Measurements from ENCODE around the gene EGLN3.

The EGLN3 gene

DNA sequence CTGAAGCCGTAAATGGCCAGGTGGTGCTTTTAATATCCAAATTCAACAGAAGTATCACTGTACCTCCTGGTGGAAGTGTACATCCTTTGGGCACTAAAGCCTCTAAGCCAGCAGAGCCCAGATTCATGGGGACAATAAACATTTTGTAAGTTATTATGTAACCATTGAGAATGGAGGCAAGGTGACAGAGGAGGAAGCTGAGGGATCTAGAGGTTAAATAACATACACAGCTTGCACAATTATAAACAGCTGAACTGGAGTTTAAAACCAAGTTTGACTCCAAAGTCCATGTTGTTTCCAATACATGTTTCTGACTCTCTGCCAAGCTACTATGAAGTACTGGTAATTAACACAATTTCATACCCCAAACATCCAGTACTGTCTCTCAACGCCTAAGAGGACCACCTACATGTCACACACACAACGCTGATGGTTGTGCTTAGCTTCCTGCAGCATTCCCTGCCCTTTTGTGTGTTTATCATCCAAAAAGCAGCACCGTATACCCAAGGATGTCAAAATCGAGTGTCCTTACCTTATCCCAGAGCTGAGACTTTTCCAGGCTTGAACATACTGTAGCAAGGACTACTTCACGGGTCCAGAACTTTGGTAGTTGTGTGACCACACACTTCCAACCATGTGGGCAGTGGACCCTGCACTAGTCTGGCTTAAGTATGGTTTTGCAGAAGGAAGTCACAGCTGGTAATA is 41.3 kb downstream of the EGLN3 start:
- DNase-seq = no peak

DNA sequence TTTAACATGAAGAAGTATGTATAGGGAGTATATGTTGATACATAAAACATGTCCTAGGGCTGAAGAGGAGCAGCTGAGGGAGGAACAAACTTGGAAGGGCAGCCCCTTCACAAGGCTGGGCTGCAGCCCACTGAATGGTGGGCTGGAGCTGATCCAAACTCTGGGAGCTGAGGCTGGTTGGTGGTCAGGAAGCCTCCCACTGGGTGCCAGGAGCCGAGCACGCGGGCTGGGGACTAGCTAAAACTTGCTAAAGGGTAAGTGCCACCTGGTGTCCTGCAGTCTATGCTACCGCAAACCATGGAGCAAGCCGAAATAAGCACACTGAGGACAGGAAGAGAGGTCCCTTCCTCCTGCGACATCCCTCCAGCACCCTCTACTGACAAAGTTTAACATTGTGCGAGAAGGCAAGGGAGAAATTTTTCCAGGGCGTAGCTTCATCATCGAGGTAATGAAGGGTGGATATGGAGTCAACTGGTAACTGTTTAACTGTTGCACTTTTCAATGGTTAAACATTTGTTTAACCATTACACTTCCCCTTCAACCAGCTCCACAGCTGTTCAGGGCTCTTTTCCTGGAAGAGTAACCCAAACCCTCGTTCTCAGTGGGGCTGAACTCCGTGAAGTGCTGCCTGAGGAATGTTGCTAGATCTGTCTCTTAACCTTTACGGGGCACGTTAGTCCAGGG is 42.2 kb downstream of the EGLN3 start:
- DNase-seq = no peak

DNA sequence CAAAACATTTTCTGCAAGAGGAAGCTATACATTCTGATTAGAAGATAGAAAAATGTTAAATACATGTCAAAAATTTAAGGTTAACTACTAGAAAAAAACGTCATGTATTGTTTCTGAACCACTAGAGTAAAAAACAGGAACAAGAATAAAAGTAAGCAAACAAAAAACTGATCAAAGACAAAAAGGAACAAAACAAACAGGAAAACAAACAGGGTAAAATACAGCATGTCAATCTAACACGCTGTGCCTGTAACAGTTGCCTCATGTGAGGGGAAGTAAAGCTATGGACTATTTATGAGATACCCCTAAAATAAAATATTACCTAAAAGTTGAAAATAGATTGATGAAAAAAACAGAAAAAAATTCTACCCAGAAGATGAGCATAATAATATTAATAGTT is 43.9 kb downstream of the EGLN3 start:
- DNase-seq = no peak

DNA sequence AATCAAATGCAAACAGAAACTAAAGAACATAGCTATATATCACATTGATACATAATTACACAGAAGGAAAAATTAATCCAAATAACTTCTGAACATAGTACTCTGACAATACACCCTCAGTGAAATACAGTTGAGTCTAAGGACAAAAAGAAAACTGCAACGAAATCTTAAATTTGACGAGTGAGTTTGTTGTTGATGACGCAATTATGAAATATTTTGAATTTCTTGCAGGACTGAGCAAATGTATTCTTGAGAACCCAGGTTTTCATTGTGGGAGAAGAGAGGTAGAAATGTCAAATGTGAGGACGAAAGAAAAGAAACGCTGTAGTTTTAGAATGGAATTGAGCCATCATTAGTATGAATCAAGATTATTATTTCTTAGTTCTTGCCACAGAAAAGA is 46.3 kb downstream of the EGLN3 start:
- no peak for DNase-seq

DNA sequence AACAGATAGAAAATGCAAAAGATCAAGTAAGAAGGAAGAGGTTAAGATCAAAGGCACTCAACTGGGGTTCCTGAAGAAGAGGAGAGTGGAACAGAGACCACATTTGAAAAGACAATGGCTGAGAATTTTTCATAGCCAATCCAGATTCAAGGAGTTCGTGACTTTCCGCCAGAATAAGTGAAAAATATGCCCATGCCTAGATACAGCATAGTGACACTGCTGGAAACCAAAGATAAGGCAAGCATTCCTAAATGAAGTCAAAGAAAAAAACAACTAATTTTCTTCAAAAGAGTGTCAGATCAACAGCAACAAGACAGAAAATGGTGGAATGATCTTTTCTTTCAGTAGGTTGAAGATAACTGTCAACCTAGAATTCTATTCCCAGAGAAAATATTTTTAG is 47.5 kb downstream of the EGLN3 start:
- DNase-seq = no peak

DNA sequence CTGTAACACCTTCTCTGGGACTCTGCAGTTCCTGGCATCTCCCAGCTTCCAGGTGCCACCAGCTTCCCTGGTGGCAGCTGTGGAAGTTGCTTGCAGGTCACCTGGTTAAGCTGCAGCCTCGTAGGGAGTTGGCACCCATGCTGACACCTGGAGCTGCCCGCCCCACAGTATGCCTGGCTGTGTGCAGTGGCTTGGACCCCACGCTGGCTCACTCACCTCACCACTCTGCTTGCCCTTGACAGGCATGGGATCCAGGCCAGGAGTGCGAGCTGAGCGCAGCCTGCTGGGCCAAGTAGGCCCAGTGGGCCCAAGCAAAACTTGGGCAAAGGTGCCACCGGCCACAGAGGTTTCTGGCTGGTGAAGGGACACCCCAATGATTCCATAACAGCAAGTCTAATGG is 48.5 kb downstream of the EGLN3 start:
- DNase-seq = no peak

DNA sequence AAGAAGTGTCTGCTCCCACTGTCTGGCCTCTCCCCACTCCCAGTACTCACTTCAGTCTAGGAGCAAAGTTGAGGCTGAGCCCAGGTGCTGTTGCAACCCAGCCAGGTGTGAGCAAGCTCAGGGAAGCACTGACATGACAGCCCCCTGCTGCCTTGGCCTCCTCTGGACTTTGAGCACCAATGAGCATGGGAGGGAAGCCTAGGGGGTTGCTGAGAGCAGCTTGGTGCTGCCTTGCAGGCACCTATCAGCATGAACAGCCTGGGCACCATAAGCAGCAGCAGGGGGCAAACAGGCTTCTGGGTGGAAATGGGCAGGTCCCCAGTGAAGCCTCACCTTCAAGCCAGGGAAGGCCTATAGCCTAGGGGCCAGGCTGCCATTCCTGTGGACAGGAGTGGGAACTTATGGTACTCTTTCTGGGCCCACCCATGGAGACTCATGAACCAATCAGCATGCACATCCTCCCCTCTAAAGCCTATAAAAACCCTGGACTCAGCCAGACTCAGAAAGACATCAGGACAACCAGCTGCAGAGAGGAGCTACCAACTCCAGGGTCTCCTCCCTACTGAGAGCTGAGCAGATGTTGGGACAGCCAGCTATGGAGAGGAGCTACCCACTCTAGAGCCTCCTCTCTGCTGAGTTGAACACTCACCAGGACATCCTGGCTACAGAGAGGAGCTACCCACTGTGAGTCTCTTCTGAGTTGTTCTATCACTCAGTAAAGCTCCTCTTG is 49.3 kb downstream of the EGLN3 start:
- DNase-seq = no peak

DNA sequence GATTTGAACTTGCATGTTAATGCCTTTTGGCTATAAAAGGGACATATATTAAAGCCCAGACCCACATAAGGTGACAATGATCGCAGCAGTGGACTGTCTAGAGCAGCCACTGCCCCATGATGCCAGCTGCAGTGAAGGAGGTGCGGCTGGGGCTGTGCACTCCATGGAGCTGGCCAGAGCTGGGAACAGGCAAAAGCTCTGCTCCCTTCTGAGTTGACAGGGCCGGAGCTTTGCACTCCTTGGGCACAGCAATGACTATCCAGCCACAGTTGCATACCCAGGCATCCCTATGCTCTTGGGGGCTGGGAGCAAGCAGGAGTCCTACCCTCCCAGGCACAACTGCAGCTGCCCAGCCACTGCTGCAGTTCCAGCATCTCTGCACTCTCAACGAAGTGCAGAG is 50.2 kb downstream of the EGLN3 start:
- no peak for DNase-seq

DNA sequence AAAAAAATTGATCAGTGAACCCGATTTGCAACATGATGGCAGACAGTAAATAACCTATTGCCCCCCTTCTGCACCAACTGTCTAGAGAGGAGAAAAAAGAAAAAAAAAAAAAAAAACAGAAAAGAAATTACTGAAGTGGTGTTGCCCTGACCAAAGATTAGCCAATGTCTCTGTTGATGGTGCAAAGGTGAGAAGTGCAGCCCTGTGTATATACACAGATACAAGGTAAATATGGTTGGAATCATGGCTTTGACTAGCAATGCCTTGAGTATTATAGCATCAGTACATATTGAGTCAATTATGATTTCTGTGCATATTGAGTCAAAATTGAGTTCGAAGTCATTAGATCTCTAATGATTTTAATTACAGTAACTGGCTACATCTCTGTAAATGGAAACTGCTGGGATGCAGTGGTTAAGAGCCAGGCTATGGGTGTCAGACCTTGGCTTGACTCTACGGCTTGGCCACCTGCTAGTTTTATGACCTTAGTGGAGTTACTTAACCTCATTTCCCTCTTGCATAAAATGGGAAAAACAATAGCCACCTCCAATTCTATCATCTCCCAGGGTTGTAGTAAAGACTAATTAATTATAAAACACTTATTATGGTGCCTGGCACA is 51.0 kb downstream of the EGLN3 start:
- DNase-seq = no peak

DNA sequence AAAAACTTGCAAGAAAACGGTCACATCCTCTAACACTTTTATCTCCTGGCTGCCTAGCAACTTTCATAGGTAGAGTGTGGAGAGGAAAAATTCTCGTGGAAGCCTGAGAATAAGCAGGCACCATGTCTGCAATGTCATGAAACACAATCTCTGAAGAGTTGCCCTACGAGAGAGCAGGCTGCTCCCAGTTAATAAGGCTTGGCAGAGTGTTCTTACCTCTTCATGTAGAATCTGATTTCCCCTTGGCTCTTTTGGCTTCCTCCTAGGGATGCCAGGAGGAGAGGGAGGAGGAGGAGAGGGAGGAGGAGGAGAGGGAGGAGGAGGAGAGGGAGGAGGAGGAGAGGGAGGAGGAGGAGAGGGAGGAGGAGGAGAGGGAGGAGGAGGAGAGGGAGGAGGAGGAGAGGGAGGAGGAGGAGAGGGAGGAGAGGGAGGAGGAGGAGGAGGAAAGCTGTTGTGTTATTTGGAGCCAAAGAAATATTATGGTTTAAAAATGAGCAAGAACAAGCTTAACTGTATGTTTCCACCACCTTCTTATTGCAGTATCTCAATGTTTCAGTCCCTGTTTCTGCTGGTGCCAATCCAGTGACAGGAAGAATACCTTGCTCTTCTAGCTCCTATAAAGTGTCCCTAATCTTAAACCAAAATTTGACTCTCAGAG is 52.9 kb downstream of the EGLN3 start:
- DNase-seq = no peak

DNA sequence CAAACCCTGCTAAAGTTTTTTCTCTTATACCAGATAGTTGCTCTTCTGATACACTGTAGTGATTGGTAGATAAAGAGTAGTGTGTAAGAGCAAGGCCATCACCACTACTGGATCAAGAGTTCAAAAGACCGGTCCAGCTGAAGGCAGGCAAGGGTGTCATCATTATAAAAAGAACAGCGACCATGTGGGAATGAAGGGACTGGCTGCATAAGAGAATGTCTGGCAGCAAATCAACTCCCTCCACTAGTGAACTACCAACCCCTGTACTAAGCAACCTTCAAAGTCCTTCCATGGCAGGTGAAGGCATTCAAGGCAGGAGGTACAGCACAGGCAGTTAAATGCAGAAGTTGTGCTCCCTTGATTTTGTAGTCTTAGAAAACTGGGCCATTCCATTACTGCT is 53.5 kb downstream of the EGLN3 start:
- DNase-seq = no peak

DNA sequence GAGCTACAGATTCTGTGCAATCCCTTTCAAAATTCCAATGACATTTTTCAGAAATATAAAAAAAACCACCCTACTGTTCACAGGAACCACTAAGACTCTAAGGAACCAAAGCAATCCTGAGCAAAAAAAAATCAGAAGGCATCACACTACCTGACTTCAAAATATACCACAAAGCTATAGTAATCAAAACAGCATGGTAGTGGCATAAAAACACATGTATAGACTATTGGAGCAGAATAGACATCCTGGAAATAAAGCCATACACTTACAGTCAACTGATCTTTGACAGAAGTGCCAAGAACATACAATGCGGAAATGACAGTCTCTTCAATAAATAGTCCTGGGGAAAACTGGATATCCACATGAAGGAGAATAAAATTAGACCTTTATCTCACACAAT is 56.5 kb downstream of the EGLN3 start:
- no peak for DNase-seq

DNA sequence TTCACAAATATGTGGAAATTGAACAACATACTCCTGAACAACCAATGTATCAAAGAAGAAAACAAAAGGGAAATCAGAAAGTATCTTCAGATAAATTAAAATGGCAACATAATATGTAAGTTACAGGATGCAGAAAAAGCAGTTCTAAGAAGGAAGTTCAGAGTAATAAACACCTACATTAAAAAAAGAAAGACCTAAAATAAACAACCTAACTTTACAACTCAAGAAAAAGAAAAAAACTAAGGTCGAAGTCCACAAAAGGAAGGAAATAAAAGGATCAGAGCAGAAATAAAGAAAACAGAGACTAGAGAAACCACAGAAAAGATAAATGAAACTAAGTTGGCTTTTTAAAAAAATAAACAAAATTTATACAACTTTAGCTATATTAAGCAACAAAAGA is 59.2 kb downstream of the EGLN3 start:
- DNase-seq = no peak

DNA sequence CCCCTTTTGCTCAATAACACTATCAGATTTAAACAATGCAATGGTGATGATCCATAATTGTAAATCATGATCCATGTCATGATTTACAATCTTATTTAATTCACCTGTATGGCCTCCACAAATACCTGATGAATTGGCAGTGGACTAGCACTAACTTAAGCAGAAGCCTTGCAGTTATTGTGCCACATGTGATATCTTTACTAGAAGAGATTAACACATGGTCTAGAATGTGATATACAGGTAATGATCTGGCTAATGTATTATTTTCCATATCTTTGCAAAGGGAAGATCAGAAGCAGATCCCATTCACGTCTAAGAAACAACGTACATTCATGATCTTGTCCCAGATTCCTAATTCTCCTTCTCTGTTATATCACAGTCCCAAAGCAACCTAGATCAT is 66.0 kb downstream of the EGLN3 start:
- no peak for DNase-seq

DNA sequence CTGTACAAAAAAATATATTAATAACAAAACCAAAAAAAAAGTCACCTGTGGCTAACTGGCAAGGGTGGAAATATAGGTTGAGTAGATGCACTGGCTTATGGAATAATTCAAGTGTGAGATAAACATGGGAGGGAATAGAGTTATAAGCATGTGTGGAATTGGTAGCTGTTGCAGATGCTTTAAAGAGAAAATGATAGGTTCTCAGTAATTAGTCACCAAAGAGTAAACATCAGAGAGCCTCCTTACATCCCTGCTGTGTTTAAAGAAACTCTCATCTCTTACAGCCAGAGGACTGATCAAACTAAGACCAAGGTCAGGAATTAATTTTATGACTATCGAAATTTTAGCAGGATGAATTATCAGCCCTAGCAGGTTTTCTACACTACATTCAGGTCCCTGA is 70.5 kb downstream of the EGLN3 start:
- no peak for DNase-seq

DNA sequence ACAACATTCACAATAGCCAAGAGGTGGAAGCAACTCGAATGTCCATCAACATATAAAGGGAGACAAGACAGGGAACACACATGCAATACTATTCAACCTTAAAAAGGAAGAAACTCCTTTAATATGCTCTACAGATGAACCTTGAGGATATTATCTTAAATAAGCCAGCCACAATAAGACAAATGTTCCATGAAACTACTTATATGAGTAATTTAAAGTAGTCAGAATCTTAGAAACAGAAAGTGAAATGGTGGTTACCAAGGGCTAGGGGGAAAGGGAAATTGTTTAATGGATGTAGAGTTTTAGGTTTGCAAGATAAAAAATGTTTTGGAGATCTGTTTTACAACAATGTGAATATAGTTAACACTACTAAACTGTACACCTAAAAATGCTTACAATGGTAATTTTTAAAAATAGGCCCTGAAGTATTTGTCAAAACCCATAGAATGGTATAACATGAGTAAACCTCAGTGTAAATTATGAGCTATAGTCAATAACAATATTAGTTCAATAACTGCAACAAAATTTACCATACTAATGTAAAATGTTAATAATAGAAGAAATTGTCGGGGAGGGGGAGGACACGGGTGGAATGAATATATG is 71.1 kb downstream of the EGLN3 start:
- DNase-seq = no peak

DNA sequence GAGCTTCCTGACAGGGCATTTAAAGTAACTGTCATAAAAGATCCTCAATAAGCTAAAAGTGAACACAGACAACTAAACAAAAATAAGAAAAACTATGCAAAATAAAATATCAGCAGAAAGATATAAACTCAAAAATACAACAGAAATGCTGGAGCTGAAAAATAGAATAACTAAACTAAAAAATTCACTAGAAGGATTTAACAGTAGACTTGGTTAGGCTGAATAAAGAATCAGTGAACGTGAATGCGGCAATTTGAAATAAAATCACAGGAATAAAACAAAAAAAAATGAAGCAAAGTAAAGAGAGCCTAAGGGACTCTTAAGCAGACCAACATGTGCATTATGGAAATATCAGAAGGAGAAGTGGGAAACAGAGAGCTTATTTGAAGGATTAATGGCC is 74.6 kb downstream of the EGLN3 start:
- no peak for DNase-seq
